B cell (primary cell): Measurements from ENCODE around the gene CHST3. TPM values are rescaled to one million over a fixed set of nuclear protein-coding genes. Genes with fewer than 3 reads are reported as not detected.

Experiments used
- ATAC-seq: fragments of 200-7000 bp; cut with Tn5 transposase; one replicate; pipeline ENCODE4 v1.10.0; 2021; ENCODE audit warnings: low read depth, mild to moderate bottlenecking, moderate number of reproducible peaks, moderate library complexity
- CTCF ChIA-PET: fragments of 350-600 bp; sonication (Branson Sonifier 250); formaldehyde crosslinking; loops from one replicate; lab custom pipeline; 2021; ENCODE audit warnings: antibody characterized with exemption, inconsistent platforms; lab: Charles Lee
- POLR2A ChIA-PET: fragments of 350-600 bp; sonication (Branson Sonifier 250); formaldehyde crosslinking; loops from one replicate; lab custom pipeline; 2021; ENCODE audit warnings: antibody characterized with exemption; lab: Charles Lee
- DNase-seq: peaks from one replicate; pipeline ENCODE4 v3.0.0; 2013
- H2AFZ ChIP-seq: 2 replicates; pipeline ENCODE4 v1.6.1; 2012; ENCODE audit warnings: mild to moderate bottlenecking, low read depth, low read length; ENCODE audit not compliant: insufficient read depth, poor library complexity, severe bottlenecking
- H3K27ac ChIP-seq, 2 donors: 1 replicate in 1 of 2; 2 replicates in 1 of 2; pipeline ENCODE4 v1.5.1; 2012 to 2013; ENCODE audit warnings: low read length in 2 of 2, mild to moderate bottlenecking in 2 of 2, moderate library complexity in 1 of 2
- H3K27me3 ChIP-seq, 4 experiments: fragments of 200-600 bp in 1 of 4; sonication (generic) in 1 of 4; replicated peaks in 1 of 4; 1 replicate in 2 of 4; 2 replicates in 2 of 4; pipeline versions ENCODE4 v1.6.1 to v1.7.0; 2013 to 2016; ENCODE audit warnings: low read length in 3 of 4, mild to moderate bottlenecking in 2 of 4, mixed read lengths in 1 of 4, moderate library complexity in 1 of 4; ENCODE audit not compliant: insufficient read depth in 4 of 4, control insufficient read depth in 3 of 4; ENCODE audit errors: control extremely low read depth in 1 of 4
- H3K36me3 ChIP-seq, 2 experiments: replicated peaks in 1 of 2; 1 replicate in 1 of 2; 2 replicates in 1 of 2; pipeline versions ENCODE4 v1.6.1 to v1.7.1; 2013; ENCODE audit warnings: low read length in 1 of 2; ENCODE audit not compliant: insufficient read depth in 2 of 2, control insufficient read depth in 1 of 2; ENCODE audit errors: control extremely low read depth in 1 of 2, extremely low read depth in 1 of 2
- H3K4me1 ChIP-seq, 2 donors: fragments of 200-600 bp in 1 of 2; sonication (generic) in 1 of 2; 1 replicate in 1 of 2; 2 replicates in 1 of 2; pipeline versions ENCODE4 v1.5.1 to v1.6.1; 2013 to 2017; ENCODE audit warnings: low read length in 2 of 2; ENCODE audit not compliant: control insufficient read depth in 2 of 2, insufficient read depth in 2 of 2
- H3K4me2 ChIP-seq: replicated peaks from 2 replicates; pipeline ENCODE3; 2012; ENCODE audit warnings: mild to moderate bottlenecking, low read depth, low read length; ENCODE audit not compliant: poor library complexity, severe bottlenecking
- H3K4me3 ChIP-seq, 5 experiments: fragments of 200-600 bp in 1 of 5; sonication (generic) in 1 of 5; 1 replicate in 3 of 5; 2 replicates in 2 of 5; pipeline versions ENCODE4 v1.5.1 to v1.7.0; 2011 to 2016; ENCODE audit warnings: low read length in 4 of 5, mild to moderate bottlenecking in 4 of 5, low read depth in 2 of 5, control low read depth in 1 of 5, moderate library complexity in 1 of 5; ENCODE audit not compliant: insufficient read depth in 1 of 5; ENCODE audit errors: control extremely low read depth in 1 of 5, extremely low read depth in 1 of 5
- H3K79me2 ChIP-seq: fragments of 200-600 bp; sonication (generic); one replicate; pipeline ENCODE4 v1.6.0; 2016; ENCODE audit warnings: low read length; ENCODE audit not compliant: control insufficient read depth, insufficient read depth
- H3K9ac ChIP-seq: fragments of 200-600 bp; sonication (generic); 2 replicates; pipeline ENCODE4 v1.6.1; 2017; ENCODE audit warnings: mild to moderate bottlenecking, low read length, moderate library complexity
- H3K9me3 ChIP-seq, 3 donors: one replicate each; pipeline versions ENCODE4 v1.6.1 to v1.7.1; 2013; ENCODE audit warnings: low read length in 2 of 3; ENCODE audit not compliant: control insufficient read depth in 2 of 3, insufficient read depth in 1 of 3; ENCODE audit errors: control extremely low read depth in 1 of 3
- H4K20me1 ChIP-seq: 2 replicates; pipeline ENCODE4 v1.6.0; 2012; ENCODE audit warnings: mild to moderate bottlenecking, low read length; ENCODE audit not compliant: insufficient read depth, control insufficient read depth, poor library complexity, severe bottlenecking
- H3K27ac Mint-ChIP-seq: one replicate; pipeline ENCODE4 v1.8.0; 2021; ENCODE audit warnings: mixed read lengths
- H3K27me3 Mint-ChIP-seq: one replicate; pipeline ENCODE4 v1.8.0; 2021; ENCODE audit warnings: mixed read lengths
- H3K4me1 Mint-ChIP-seq: one replicate; pipeline ENCODE4 v1.8.0; 2021; ENCODE audit warnings: mixed read lengths
- H3K4me3 Mint-ChIP-seq: one replicate; pipeline ENCODE4 v1.8.0; 2021; ENCODE audit warnings: mixed read lengths
- H3K9me3 Mint-ChIP-seq: one replicate; pipeline ENCODE4 v1.8.0; 2022; ENCODE audit warnings: mixed read lengths; ENCODE audit not compliant: insufficient read depth
- CTCF ChIP-seq: fragments of 200-600 bp; IDR thresholded peaks from one replicate; pipeline ENCODE4 v1.8.0; 2022; ENCODE audit warnings: antibody characterized with exemption, mild to moderate bottlenecking
- EZH2 ChIP-seq: IDR thresholded peaks from 2 replicates; pipeline ENCODE4 v1.6.1; 2012; ENCODE audit warnings: borderline replicate concordance, low read depth, mild to moderate bottlenecking, moderate library complexity, low read length; ENCODE audit not compliant: insufficient read depth, poor library complexity, severe bottlenecking
- WGBS: methylation state at CpG from one replicate; pipeline ENCODE4 v1.1.5; 2013; ENCODE audit warnings: missing lambda C conversion rate; ENCODE audit not compliant: insufficient coverage; 5-methylcytosine and 5-hydroxymethylcytosine counted together
- intact Hi-C: fragments of 100-400 bp; cut with micrococcal nuclease; formaldehyde crosslinking; loops from one replicate; pipeline ENCODE4 v1.10.0; 2022
- polyA plus RNA-seq: library from polyadenylated mRNA; depleted of rRNA; stranded (reverse); fragments of >200 nt; gene quantifications from 2 replicates; pipeline ENCODE4 v1.2.3, GENCODE V29; 2012
- total RNA-seq, 2 donors: library from RNA; stranded (reverse); fragments of 120-200 nt in 1 of 2; gene quantifications; 1 replicate in 1 of 2; 2 replicates in 1 of 2; pipeline versions ENCODE4 v1.2.3 to v1.2.4, GENCODE V29; 2013 to 2022

Gene CHST3
- total and polyA plus RNA-seq, 2 donors (not counting 1 experiment from before 2014, with no cell fraction given): 0.01 TPM; not detected in 1

- Mint-ChIP-seq H3K27me3 (no peaks in the 10 kb centered on the region), H3K27ac (no peak overlapping the region), H3K4me1 (peaks cover 5% of the 10 kb centered on the region), H3K9me3 (no peaks in the 10 kb centered on the region), H3K4me3 (no peak overlapping the region)
- Histone ChIP-seq H3K79me2 (no peaks in the 10 kb centered on the region), H3K4me3 (no peak overlapping the region), H3K27ac (no peak overlapping the region), H3K9ac (no peak overlapping the region), H3K9me3 (peaks cover 0 to 9% (median 3%) of the 10 kb centered on the region in 3 donors), H4K20me1 (no peaks in the 10 kb centered on the region), H3K4me2 (no peak overlapping the region), H2AFZ (no peak overlapping the region), H3K27me3 (no peaks in the 10 kb centered on the region), H3K36me3 (no peaks in the 10 kb centered on the region), H3K4me1 (peaks cover 0 to 7% of the 10 kb centered on the region in 2 donors)
- no peak for ATAC-seq
- TF ChIP-seq EZH2: no peak
- TF ChIP-seq CTCF: no peak
- POLR2A ChIA-PET: no interaction called here
- no peak for DNase-seq
- CTCF ChIA-PET: interaction anchor here (0.5 to 5.4 kb wide), 12 partner anchors 10 to 299 kb away, joined by 3 to 58 read pairs (median 18); partner anchors contain the start of genes DDIT4 and SPOCK2
- 100% methylated on average over 2 of the region's 5 CpGs for WGBS
- intact Hi-C loops: loop anchor here (2.0 kb wide), 1 partner anchor 165 kb away; no protein-coding TSS in a partner anchor
Observed at GRCh38 chr10:72049969-72050781, 86.0 kb downstream of the CHST3 start.

- no peak overlapping the region for H2AFZ ChIP-seq
- ChIA-PET CTCF (interaction anchor here (3.3 to 5.4 kb wide), 4 partner anchors 9 to 291 kb away, joined by 26 to 58 read pairs (median 56); no protein-coding TSS in a partner anchor), POLR2A (no interaction called here)
- DNase-seq (no peak), ATAC-seq (no peak)
- no peaks in the 10 kb centered on the region for H3K79me2 ChIP-seq
- no peak for TF ChIP-seq EZH2
- no peak for TF ChIP-seq CTCF
- Mint-ChIP-seq H3K27me3 (no peaks in the 10 kb centered on the region), H3K27ac (no peak overlapping the region), H3K9me3 (no peaks in the 10 kb centered on the region), H3K4me3 (no peak overlapping the region), H3K4me1 (peaks cover 5% of the 10 kb centered on the region)
- H3K4me3 ChIP-seq: no peak overlapping the region
- H3K4me2 ChIP-seq: no peak overlapping the region
- H3K27me3 ChIP-seq: no peaks in the 10 kb centered on the region
- no peak overlapping the region for H3K27ac ChIP-seq
- no CpG with 5 or more reads among the region's 3 CpGs for WGBS
- no peak overlapping the region for H3K9ac ChIP-seq
- intact Hi-C loops: no loop called here
- no peaks in the 10 kb centered on the region for H4K20me1 ChIP-seq
- no peaks in the 10 kb centered on the region for H3K36me3 ChIP-seq
- peaks cover 0 to 11% of the 10 kb centered on the region in 2 donors for H3K4me1 ChIP-seq
- H3K9me3 ChIP-seq: peaks cover 0 to 9% (median 3%) of the 10 kb centered on the region in 3 donors
Observed at GRCh38 chr10:72050873-72051272, 86.7 kb downstream of the CHST3 start.
